GM19463 (cell line): Measurements from ENCODE around the gene CAMTA1.

Experiments
- ATAC-seq: cut with Tn5 transposase; IDR thresholded peaks from one replicate; pipeline ENCODE4 v1.9.1; 2021; ENCODE audit warnings: mild to moderate bottlenecking, moderate library complexity; ENCODE audit not compliant: unreplicated experiment

Gene CAMTA1

DNA sequence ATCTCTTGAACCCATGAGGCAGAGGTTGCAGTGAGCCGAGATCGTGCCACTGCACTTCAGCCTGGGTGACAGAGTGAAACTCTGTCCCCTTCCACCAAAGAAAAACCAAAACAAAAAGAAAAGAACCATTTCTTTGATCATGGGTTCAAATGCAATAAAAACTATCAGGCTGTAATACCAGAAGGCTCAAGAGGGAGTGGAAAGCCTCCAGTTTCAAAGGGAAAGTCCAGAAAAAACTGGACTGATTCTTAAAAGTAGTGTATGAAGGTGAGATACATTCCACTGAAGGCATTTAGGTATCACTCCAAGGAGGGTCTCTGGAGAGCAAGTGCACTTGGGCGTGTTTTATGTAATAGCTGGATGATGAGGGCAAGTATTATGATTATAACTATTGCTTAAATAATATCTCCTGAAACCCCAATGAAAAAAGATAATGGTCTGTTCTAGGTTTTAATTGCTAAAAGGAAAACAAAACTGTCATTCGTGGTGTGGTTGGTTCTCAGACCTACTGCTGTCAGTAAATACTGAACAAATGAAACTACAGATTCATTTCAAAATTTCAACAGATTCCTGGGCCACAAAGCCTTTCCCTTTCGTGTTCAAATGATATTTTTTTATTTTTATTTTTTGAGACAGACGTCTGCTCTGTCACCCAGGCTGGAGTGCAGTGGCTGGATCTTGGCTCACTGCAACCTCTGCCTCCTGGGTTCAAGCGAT, 6.0 kb upstream of the CAMTA1 start:
- no peak for ATAC-seq

DNA sequence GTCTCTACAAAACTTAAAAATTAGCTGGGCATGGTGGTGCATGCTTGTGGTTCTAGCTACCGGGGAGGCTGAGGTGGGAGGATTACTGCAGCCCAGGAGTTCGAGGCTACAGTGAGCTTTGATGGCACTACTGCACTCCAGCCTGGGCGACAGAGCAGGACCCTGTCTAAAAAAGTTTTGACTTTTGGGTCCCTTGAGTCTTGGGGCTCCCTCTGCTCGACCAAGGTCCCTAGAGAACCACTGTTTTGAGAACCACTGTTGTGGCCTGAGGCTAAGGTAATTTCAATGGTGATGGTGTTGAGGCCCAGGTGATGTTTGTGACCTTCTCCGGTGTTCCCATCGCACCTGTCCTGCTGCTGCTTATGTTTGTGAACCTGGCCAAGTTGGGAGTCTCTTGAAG, 3.1 kb upstream of the CAMTA1 start:
- ATAC-seq = no peak

GRCh38 chr1:6783221-6783620, 2.0 kb upstream of the CAMTA1 start:
- ATAC-seq = no peak

- ATAC-seq = no peak
Observed at GRCh38 chr1:6783936-6784559, 1.2 kb upstream of the CAMTA1 start.

GRCh38 chr1:6784560-6785317, 515 bp upstream of the CAMTA1 start:
- ATAC-seq = peak; percentile 64

DNA sequence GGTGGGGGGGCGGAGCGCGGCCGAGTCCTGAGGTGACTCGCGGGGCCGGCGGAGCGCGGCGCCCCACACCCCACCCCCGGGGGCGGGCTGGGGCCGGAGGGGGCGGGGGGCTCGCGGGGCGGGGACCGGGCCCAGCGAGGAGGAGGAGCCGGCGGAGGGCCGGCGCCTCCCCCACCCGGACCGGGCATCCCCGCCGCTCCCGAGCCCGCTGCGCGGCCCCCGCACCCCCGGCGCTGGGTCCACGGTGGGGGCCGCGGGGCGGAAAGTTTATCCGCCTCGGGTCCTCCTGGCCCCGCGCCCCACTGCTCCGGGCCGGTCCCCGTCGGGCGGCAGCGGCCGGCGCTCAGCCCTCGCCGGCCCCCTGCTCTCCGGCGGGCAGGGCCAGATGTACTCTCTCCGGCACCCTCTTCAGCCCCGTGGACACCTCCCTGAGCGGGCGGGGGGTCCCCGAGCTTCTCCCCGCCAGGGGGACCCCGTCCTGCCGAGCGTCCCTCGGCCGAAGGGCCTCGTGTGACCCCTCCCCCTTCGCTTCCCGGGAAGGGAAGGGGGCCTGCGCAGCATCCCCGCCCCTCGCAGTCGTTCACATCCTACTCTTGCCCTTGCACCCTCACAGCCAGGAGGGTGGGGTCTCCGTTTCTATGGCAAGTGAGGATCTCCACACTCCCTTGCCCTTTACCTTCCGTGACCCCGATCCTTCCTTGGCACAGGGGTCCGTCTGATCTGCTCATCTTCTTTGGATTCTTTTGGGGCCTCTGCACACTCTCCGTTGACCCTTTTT, 663 bp downstream of the CAMTA1 start:
- ATAC-seq = peak; percentile 15

DNA sequence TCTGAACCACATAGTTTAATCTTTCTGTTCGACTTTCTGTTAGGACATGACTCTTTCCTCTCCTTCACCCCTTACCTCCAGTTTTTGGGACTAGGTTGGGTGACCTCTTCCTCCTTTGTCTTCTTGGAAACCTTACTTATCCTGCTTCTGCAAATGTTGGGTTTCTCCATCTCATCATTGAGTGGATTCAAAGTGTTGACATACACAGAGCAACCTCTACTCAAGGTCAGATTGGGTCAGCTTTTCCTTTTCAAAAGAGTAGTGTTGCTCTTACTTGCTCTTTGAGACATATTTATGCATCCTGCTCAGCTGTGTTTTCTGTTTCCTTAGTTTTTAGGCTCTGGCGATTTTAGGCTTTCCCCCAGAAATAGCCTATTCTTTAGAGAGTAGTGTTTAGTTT, 3.7 kb downstream of the CAMTA1 start:
- ATAC-seq = no peak

DNA sequence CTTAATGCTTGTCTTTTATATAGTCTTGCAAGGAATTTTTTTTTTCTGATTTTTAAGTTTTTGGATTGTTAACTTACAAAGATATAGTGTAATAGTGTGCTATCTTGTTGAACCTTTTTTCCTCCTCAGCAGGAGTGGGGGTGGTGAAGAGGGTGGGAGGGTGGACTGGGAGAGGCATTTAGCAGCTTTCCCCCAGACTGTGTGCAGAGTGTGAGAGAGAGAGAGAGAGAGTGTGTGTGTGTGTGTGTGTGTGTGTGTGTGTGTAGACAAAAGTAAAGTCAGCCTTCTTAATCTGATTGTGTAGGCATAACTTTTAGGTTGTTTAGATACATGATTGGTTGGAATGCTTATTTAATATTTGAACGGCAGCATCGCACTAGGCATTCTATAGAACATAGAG, 4.9 kb downstream of the CAMTA1 start:
- ATAC-seq = no peak

GRCh38 chr1:6794164-6794563, 8.9 kb downstream of the CAMTA1 start:
- no peak for ATAC-seq

- no peak for ATAC-seq
Observed at GRCh38 chr1:6795203-6795602, 9.9 kb downstream of the CAMTA1 start.

DNA sequence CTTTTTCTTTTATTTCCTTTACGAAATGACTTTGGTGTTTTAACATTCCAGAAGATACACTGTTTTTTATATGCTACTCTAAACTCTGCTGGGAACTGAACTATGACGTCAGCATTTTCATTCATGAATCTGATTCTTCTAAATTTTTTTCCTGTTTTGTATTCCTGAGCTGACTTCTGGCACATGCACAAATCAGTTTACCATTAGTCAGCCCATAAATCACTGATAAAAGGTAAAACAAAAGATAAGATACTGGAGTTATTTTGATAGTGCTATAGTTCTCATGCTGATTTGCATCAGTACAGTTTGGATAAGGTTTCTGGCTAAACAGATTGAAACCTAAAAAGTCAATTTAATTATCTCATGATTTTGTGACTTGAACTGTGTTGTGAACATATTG, 10.4 kb downstream of the CAMTA1 start:
- ATAC-seq = no peak

DNA sequence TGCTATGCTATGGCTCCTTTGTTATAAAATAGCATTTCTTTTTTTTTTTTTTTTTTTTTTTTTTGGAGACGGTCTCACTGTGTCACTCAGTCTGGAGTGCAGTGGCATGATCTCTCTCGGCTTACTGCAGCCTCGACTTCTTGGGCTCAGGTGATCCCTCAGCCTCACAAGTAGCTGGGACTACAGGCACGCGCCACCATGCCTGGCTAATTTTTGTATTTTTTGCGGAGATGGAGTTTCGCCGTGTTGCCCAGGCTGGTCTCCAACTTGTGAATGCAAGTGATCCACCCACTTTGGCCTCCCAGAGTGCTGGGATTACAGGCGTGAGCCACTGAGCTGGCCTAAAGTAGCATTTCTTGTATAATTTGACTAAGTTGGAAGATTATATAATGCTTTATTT, 10.8 kb downstream of the CAMTA1 start:
- no peak for ATAC-seq

DNA sequence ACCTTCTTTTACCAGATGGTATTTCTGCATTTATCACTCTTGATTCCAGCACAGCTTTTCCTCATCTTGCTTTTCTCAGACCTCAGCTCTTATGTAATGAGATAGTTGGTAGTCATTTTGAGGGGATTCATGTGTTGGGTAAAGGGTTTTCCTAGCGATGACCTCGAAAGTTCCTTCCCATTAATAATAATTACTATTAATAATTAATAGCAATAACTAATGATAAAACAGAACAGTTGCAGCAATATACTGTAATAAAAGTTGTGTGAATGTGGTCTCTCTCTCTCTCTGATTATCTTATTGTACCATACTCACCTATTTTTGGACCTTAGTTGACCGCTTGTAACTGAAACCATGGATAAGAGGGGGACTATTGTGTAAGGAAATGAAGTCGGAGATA, 14.2 kb downstream of the CAMTA1 start:
- no peak for ATAC-seq

GRCh38 chr1:6800745-6801144, 15.5 kb downstream of the CAMTA1 start:
- ATAC-seq = no peak

GRCh38 chr1:6801199-6801598, 15.9 kb downstream of the CAMTA1 start:
- ATAC-seq = no peak

- no peak for ATAC-seq
Observed at GRCh38 chr1:6801966-6802365, 16.7 kb downstream of the CAMTA1 start.

- ATAC-seq = no peak
Observed at GRCh38 chr1:6802454-6802853, 17.2 kb downstream of the CAMTA1 start.

DNA sequence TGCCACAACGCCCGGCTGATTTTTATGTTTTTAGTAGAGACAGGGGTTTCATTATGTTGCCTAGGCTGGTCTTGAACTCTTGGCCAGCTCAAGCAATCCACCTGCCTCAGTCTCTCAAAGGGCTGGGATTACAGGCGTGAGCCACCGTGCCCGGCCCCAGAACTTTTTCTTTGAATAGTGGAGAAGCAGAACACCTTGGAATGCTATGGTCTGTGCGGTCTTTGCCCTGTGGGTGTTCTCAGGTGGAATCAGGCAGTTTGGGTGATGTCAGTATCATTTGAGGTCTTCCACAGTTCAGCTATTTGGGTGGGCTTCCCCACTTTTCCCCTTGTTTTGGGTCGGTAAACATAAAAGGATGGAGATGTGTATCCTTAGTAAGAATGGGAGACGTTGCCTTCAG, 17.6 kb downstream of the CAMTA1 start:
- ATAC-seq = no peak

- ATAC-seq = no peak
Observed at GRCh38 chr1:6803357-6803756, 18.1 kb downstream of the CAMTA1 start.

- no peak for ATAC-seq
Observed at GRCh38 chr1:6805004-6805416, 19.8 kb downstream of the CAMTA1 start.

DNA sequence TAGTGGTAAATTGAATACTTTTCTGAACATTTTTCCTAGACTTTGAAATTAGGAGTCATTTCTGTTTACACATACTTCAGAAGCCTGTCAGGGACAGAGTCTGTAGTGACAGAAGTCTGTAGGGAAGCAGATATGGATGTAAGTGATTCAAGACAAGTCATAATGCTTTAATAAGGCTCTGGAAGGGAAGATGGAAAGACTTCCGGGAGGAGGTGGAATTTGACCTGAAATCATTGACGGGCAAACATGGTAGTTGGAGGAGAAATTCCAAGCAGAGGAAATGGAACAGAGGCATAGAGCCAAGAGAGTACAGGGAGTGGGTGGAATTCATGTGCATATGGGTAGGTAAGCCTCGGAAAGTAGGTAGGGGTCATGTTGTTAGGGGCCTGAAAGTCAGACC, 22.5 kb downstream of the CAMTA1 start:
- ATAC-seq = no peak
